Activated T-cell treated with anti-CD3 and anti-CD28 coated beads for 1 hour (primary cell): ENCODE measurements around the gene RAPGEF5.

Source experiments
- DNase-seq: peaks from one replicate; pipeline ENCODE4 v3.0.0-alpha.2; 2020; ENCODE audit warnings: low read depth

The RAPGEF5 gene

GRCh38 chr7:22356701-22357310, at the start of gene RAPGEF5:
RAPGEF5 (minus strand) TSS chr7:22357154; CDS start chr7:22357060, 94 bp downstream.
- DNase-seq: no peak

- DNase-seq: no peak
Observed at GRCh38 chr7:22406715-22407114, 49.8 kb upstream of the RAPGEF5 start.

- no peak for DNase-seq
Observed at GRCh38 chr7:22404421-22405023, 47.6 kb upstream of the RAPGEF5 start.

GRCh38 chr7:22403344-22403743, 46.4 kb upstream of the RAPGEF5 start:
- DNase-seq: no peak

GRCh38 chr7:22402250-22402649, 45.3 kb upstream of the RAPGEF5 start:
- no peak for DNase-seq

- no peak for DNase-seq
Observed at GRCh38 chr7:22400936-22401553, 44.1 kb upstream of the RAPGEF5 start.

GRCh38 chr7:22400150-22400814, 43.3 kb upstream of the RAPGEF5 start:
- DNase-seq: no peak

GRCh38 chr7:22399546-22399945, 42.6 kb upstream of the RAPGEF5 start:
- DNase-seq: no peak

- DNase-seq: no peak
Observed at GRCh38 chr7:22399091-22399490, 42.1 kb upstream of the RAPGEF5 start.

- DNase-seq: no peak
Observed at GRCh38 chr7:22397981-22398380, 41.0 kb upstream of the RAPGEF5 start.

GRCh38 chr7:22395222-22395621, 38.3 kb upstream of the RAPGEF5 start:
- DNase-seq: no peak

GRCh38 chr7:22394739-22395138, 37.8 kb upstream of the RAPGEF5 start:
- no peak for DNase-seq

GRCh38 chr7:22393913-22394729, 37.2 kb upstream of the RAPGEF5 start:
- no peak for DNase-seq

GRCh38 chr7:22390516-22390915, 33.6 kb upstream of the RAPGEF5 start:
- DNase-seq: no peak

- DNase-seq: no peak
Observed at GRCh38 chr7:22389892-22390291, 32.9 kb upstream of the RAPGEF5 start.

GRCh38 chr7:22387583-22387982, 30.6 kb upstream of the RAPGEF5 start:
- no peak for DNase-seq

GRCh38 chr7:22386865-22387264, 29.9 kb upstream of the RAPGEF5 start:
- no peak for DNase-seq

GRCh38 chr7:22386206-22386858, 29.4 kb upstream of the RAPGEF5 start:
- no peak for DNase-seq

- DNase-seq: no peak
Observed at GRCh38 chr7:22385326-22385725, 28.4 kb upstream of the RAPGEF5 start.

GRCh38 chr7:22380333-22380732, 23.4 kb upstream of the RAPGEF5 start:
- no peak for DNase-seq

GRCh38 chr7:22378199-22378980, 21.4 kb upstream of the RAPGEF5 start:
- no peak for DNase-seq
